AG04449 (cell line): ENCODE measurements around the gene MGAT4B.
"Not testable (repeated sequence)": the region's sequence is repeated elsewhere in the genome, so short reads cannot be mapped to it uniquely, and the experiment has no call there.

Source experiments
- CTCF ChIA-PET: fragments of 350-600 bp; formaldehyde crosslinking; extraction: SDS; loops from one replicate; lab custom pipeline; 2021; ENCODE audit warnings: antibody characterized with exemption; lab: Yijun Ruan, JAX
- POLR2A ChIA-PET: fragments of 400-600, 350-600 bp; formaldehyde crosslinking; extraction: SDS; loops from one replicate; lab custom pipeline; 2020; ENCODE audit warnings: antibody characterized with exemption, inconsistent platforms; lab: Yijun Ruan, JAX
- DNase-seq: peaks from one replicate; pipeline ENCODE4 v3.0.0-alpha.2; 2010; ENCODE audit warnings: low read depth, low spot score
- H3K4me3 ChIP-seq: 2 replicates; pipeline ENCODE4 v1.5.1; 2011; ENCODE audit warnings: low read depth, mild to moderate bottlenecking, control low read depth, low read length
- CTCF ChIP-seq: IDR thresholded peaks from one replicate; pipeline ENCODE4 v1.5.1; 2011; ENCODE audit warnings: mild to moderate bottlenecking, moderate library complexity, low read length, control low read depth, inconsistent platforms; ENCODE audit not compliant: insufficient read depth; ENCODE audit errors: missing control alignments

MGAT4B gene

DNA sequence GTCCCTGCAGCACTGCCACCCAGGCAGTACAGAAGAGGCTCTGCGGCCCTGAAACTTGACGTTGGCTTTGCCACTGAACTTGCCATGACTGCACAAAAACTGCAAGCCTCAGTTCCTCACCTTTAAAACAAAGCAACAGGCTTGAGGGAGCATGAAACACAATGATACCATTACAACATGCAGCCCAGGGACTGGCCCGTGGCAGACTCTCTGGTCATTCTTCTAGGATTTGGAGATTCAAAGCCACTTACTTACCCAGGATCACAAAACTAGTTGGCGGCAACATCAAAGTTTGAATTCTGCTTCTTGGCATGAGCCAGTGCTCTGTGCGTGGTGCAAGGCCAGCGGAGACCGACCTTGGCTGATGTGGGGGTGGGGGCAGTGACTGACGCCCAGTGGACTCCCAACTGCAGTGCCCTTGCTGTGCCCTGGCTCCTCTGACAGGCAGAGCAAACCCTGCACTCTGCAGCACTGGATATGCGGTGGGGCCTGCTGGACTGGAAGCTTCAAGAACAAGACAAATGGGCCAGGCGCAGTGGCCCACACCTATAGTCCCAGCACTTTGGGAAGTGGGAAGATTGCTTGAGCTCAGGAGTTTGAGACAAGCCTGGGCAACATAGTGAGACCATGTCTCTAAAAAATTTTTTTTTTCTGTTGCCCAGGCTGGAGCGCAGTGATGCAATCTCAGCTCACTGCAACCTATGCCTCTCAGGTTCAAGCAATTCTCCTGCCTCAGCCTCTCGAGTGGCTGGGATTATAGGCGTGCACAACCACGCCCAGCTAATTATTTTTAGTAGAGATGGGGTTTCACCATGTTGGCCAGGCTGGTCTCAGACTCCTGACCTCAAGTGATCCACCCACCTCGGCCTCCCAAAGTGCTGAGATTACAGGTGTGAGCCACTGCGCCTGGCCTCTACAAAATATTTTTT, 32.9 kb upstream of the MGAT4B start:
- ChIA-PET POLR2A (interaction anchor here (0.7 to 1.5 kb wide), 3 partner anchors 19 to 157 kb away, joined by 4 read pairs; partner anchors contain the start of gene SQSTM1), CTCF (no interaction called here)
- TF ChIP-seq CTCF = no peak
- no peak for DNase-seq
- no peak overlapping the region for H3K4me3 ChIP-seq

GRCh38 chr5:179837076-179838011, 30.7 kb upstream of the MGAT4B start:
- H3K4me3 ChIP-seq = no peak overlapping the region
- ChIA-PET CTCF (interaction anchor here (0.8 to 1.5 kb wide), 3 partner anchors 8 to 16 kb away, joined by 3 to 5 read pairs (median 5); no protein-coding TSS in a partner anchor), POLR2A (interaction anchor here (0.6 to 1.5 kb wide), 4 partner anchors 10 to 17 kb away, joined by 3 to 4 read pairs (median 3); partner anchors contain the start of gene SQSTM1)
- TF ChIP-seq CTCF = no peak
- DNase-seq = no peak

- TF ChIP-seq CTCF = no peak
- ChIA-PET POLR2A (interaction anchor here (1.2 kb wide), 1 partner anchor 11 kb away, joined by 3 read pairs; no protein-coding TSS in a partner anchor), CTCF (interaction anchor here (0.8 kb wide), 1 partner anchor 15 kb away, joined by 5 read pairs; no protein-coding TSS in a partner anchor)
- no peak for DNase-seq
- no peak overlapping the region for H3K4me3 ChIP-seq
Observed at GRCh38 chr5:179836225-179837019, 29.8 kb upstream of the MGAT4B start.

- H3K4me3 ChIP-seq, DNase-seq, POLR2A ChIA-PET, CTCF ChIA-PET: not testable (repeated sequence)
Observed at GRCh38 chr5:179834871-179835270, 28.2 kb upstream of the MGAT4B start.

GRCh38 chr5:179834120-179834519, 27.5 kb upstream of the MGAT4B start:
- DNase-seq = no peak
- no peak for TF ChIP-seq CTCF
- ChIA-PET POLR2A (interaction anchor here (0.8 kb wide), 1 partner anchor 14 kb away, joined by 3 read pairs; the partner anchor contains the start of gene SQSTM1), CTCF (no interaction called here)
- H3K4me3 ChIP-seq = no peak overlapping the region

- DNase-seq = no peak
- H3K4me3 ChIP-seq = no peak overlapping the region
- ChIA-PET CTCF (no interaction called here), POLR2A (interaction anchor here (0.8 to 1.5 kb wide), 3 partner anchors 11 to 13 kb away, joined by 3 to 6 read pairs (median 3); partner anchors contain the start of gene SQSTM1)
- no peak for TF ChIP-seq CTCF
Observed at GRCh38 chr5:179833709-179834070, 27.0 kb upstream of the MGAT4B start.
